HEK293 (cell line): ENCODE results near the gene NUDT22.

Experiments
- EGR2 ChIP-seq: fragments of 450-650 bp; formaldehyde crosslinking; IDR thresholded peaks from 2 replicates; pipeline ENCODE4 v1.5.1; 2016; ENCODE audit warnings: low read depth, missing biosample characterization, missing genetic modification characterization
- GFI1B ChIP-seq: fragments of 450-650 bp; formaldehyde crosslinking; IDR thresholded peaks from 2 replicates; pipeline ENCODE4 v1.5.1; 2016; ENCODE audit warnings: missing biosample characterization, missing genetic modification characterization
- GLIS1 ChIP-seq: fragments of 450-650 bp; formaldehyde crosslinking; IDR thresholded peaks from 2 replicates; pipeline ENCODE4 v1.5.1; 2016; ENCODE audit warnings: missing biosample characterization, missing genetic modification characterization
- GLIS2 ChIP-seq: fragments of 450-650 bp; formaldehyde crosslinking; IDR thresholded peaks from 2 replicates; pipeline ENCODE4 v1.5.1; 2016; ENCODE audit warnings: missing biosample characterization, missing genetic modification characterization
- HIC1 ChIP-seq: fragments of 450-650 bp; formaldehyde crosslinking; IDR thresholded peaks from 2 replicates; pipeline ENCODE4 v1.5.1; 2016; ENCODE audit warnings: missing biosample characterization, missing genetic modification characterization
- HOXD13 ChIP-seq: sonication (generic); formaldehyde crosslinking; IDR thresholded peaks from 2 replicates; pipeline ENCODE4 v1.8.0; 2022; ENCODE audit warnings: missing genetic modification reagents, borderline replicate concordance
- KLF9 ChIP-seq: fragments of 450-650 bp; formaldehyde crosslinking; IDR thresholded peaks from 2 replicates; pipeline ENCODE4 v1.5.1; 2016; ENCODE audit warnings: missing biosample characterization, missing genetic modification characterization, low read depth
- MYNN ChIP-seq: fragments of 450-650 bp; formaldehyde crosslinking; IDR thresholded peaks from 2 replicates; pipeline ENCODE4 v1.5.1; 2016; ENCODE audit warnings: missing biosample characterization, missing genetic modification characterization, borderline replicate concordance
- OSR2 ChIP-seq: fragments of 450-650 bp; formaldehyde crosslinking; IDR thresholded peaks from 2 replicates; pipeline ENCODE4 v1.5.1; 2016; ENCODE audit warnings: missing biosample characterization, missing genetic modification characterization
- PATZ1 ChIP-seq: fragments of 450-650 bp; formaldehyde crosslinking; IDR thresholded peaks from 2 replicates; pipeline ENCODE4 v1.5.1; 2016; ENCODE audit warnings: missing biosample characterization, missing genetic modification characterization
- REPIN1 ChIP-seq: fragments of 450-650 bp; formaldehyde crosslinking; IDR thresholded peaks from 2 replicates; pipeline ENCODE4 v1.5.1; 2017; ENCODE audit warnings: missing biosample characterization, missing genetic modification characterization, low read depth
- REST ChIP-seq: fragments of 450-650 bp; formaldehyde crosslinking; IDR thresholded peaks from 2 replicates; pipeline ENCODE4 v1.5.1; 2016; ENCODE audit warnings: missing biosample characterization, missing genetic modification characterization
- ZBTB1 ChIP-seq: fragments of 450-650 bp; formaldehyde crosslinking; IDR thresholded peaks from 2 replicates; pipeline ENCODE4 v1.5.1; 2016; ENCODE audit warnings: missing biosample characterization, missing genetic modification characterization
- ZBTB8A ChIP-seq: fragments of 450-650 bp; formaldehyde crosslinking; IDR thresholded peaks from 2 replicates; pipeline ENCODE4 v1.5.1; 2016; ENCODE audit warnings: missing biosample characterization, missing genetic modification characterization
- ZIC2 ChIP-seq: fragments of 450-650 bp; formaldehyde crosslinking; IDR thresholded peaks from 2 replicates; pipeline ENCODE4 v1.5.1; 2016; ENCODE audit warnings: missing biosample characterization, missing genetic modification characterization
- ZNF10 ChIP-seq: fragments of 450-650 bp; formaldehyde crosslinking; IDR thresholded peaks from 2 replicates; pipeline ENCODE4 v1.5.1; 2017; ENCODE audit warnings: missing biosample characterization, missing genetic modification characterization
- ZNF169 ChIP-seq: fragments of 450-650 bp; formaldehyde crosslinking; IDR thresholded peaks from 2 replicates; pipeline ENCODE4 v1.5.1; 2016; ENCODE audit warnings: missing biosample characterization, missing genetic modification characterization
- ZNF335 ChIP-seq: fragments of 450-650 bp; formaldehyde crosslinking; conservative IDR thresholded peaks from 2 replicates; pipeline ENCODE4 v1.5.1; 2016; ENCODE audit warnings: missing biosample characterization, missing genetic modification characterization
- ZNF362 ChIP-seq: fragments of 450-650 bp; formaldehyde crosslinking; IDR thresholded peaks from 2 replicates; pipeline ENCODE4 v1.5.1; 2016; ENCODE audit warnings: missing biosample characterization, missing genetic modification characterization
- ZNF394 ChIP-seq: fragments of 450-650 bp; formaldehyde crosslinking; IDR thresholded peaks from 2 replicates; pipeline ENCODE4 v1.5.1; 2016; ENCODE audit warnings: missing biosample characterization, missing genetic modification characterization, mild to moderate bottlenecking, moderate library complexity, borderline replicate concordance
- ZNF561 ChIP-seq: fragments of 450-650 bp; IDR thresholded peaks from 2 replicates; pipeline ENCODE4 v1.5.1; 2018; ENCODE audit warnings: missing biosample characterization, missing genetic modification characterization, borderline replicate concordance
- ZNF654 ChIP-seq: fragments of 450-650 bp; formaldehyde crosslinking; IDR thresholded peaks from 2 replicates; pipeline ENCODE4 v1.5.1; 2016; ENCODE audit warnings: low read depth, missing biosample characterization, missing genetic modification characterization
- ZNF701 ChIP-seq: fragments of 450-650 bp; formaldehyde crosslinking; IDR thresholded peaks from 2 replicates; pipeline ENCODE4 v1.5.1; 2016; ENCODE audit warnings: missing biosample characterization, missing genetic modification characterization
- ZNF704 ChIP-seq: fragments of 450-650 bp; formaldehyde crosslinking; IDR thresholded peaks from 2 replicates; pipeline ENCODE4 v1.5.1; 2016; ENCODE audit warnings: missing biosample characterization, missing genetic modification characterization
- ZNF76 ChIP-seq: fragments of 450-650 bp; formaldehyde crosslinking; IDR thresholded peaks from 2 replicates; pipeline ENCODE4; 2016; ENCODE audit warnings: low read depth, missing biosample characterization, missing genetic modification characterization, borderline replicate concordance
- ZNF830 ChIP-seq: fragments of 450-650 bp; IDR thresholded peaks from 2 replicates; pipeline ENCODE4 v1.5.0; 2018; ENCODE audit warnings: missing biosample characterization, missing genetic modification characterization, low read depth, mild to moderate bottlenecking, moderate library complexity
- ZSCAN16 ChIP-seq: fragments of 450-650 bp; formaldehyde crosslinking; IDR thresholded peaks from 2 replicates; pipeline ENCODE4 v1.5.1; 2016; ENCODE audit warnings: missing biosample characterization, missing genetic modification characterization
- ZSCAN30 ChIP-seq: fragments of 450-650 bp; IDR thresholded peaks from 2 replicates; pipeline ENCODE4 v1.5.1; 2018; ENCODE audit warnings: missing biosample characterization, mild to moderate bottlenecking, missing genetic modification characterization, moderate library complexity

Gene NUDT22

GRCh38 chr11:64246871-64247728 is 21.0 kb downstream of the NUDT22 start, which contains the start of gene PPP1R14B (continued):
- TF ChIP-seq ZNF394 (tag by site-specific recombination) (0 out of 2 replicates have a peak, but pooled peaks have one; percentile 2), KLF9 (tag by site-specific recombination) (peak; percentile 96), MYNN (tag by site-specific recombination) (no peak), ZNF701 (tag by site-specific recombination) (no peak), ZNF76 (peak; percentile 86), GLIS2 (tag by site-specific recombination) (peak; percentile 87), ZNF362 (tag by site-specific recombination) (no peak), EGR2 (tag by site-specific recombination) (peak; percentile 44; the same call in 1 of the 2 replicates), ZBTB1 (tag by site-specific recombination) (no peak), ZSCAN16 (tag by site-specific recombination) (no peak), ZNF10 (tag by site-specific recombination) (peak; percentile 19; the same call in 1 of the 2 replicates), ZIC2 (tag by site-specific recombination) (peak; percentile 6; the same call in 1 of the 2 replicates), GFI1B (tag by site-specific recombination) (no peak), ZBTB8A (peak; percentile 77), ZNF830 (tag by site-specific recombination) (no peak), ZNF704 (tag by site-specific recombination) (no peak), GLIS1 (tag by site-specific recombination) (peak; percentile 47; the same call in 1 of the 2 replicates), REST (tag by site-specific recombination) (peak; percentile 51; the same call in 1 of the 2 replicates), REPIN1 (tag by site-specific recombination) (no peak), PATZ1 (tag by site-specific recombination) (peak; percentile 88), ZNF169 (tag by site-specific recombination) (no peak), ZSCAN30 (tag by site-specific recombination) (0 out of 2 replicates have a peak, but pooled peaks have one; percentile 48), ZNF335 (tag by site-specific recombination) (peak; percentile 91), HOXD13 (CRISPR knock-in tag) (no peak), ZNF654 (tag by site-specific recombination) (no peak), HIC1 (0 out of 2 replicates have a peak, but pooled peaks have one; percentile 24), OSR2 (no peak), ZNF561 (tag by site-specific recombination) (0 out of 2 replicates have a peak, but pooled peaks have one; percentile 55)
